Large intestine (tissue), 12 donors: ENCODE data around the gene INCA1. TPM values are rescaled to one million over a fixed set of nuclear protein-coding genes. Genes with fewer than 3 reads are reported as not detected.
A peak's percentile ranks its signal among the peaks of the same experiment; 100 is the strongest.

ENCODE experiments used
- DNase-seq, 2 donors: peaks; one replicate each; pipeline versions ENCODE4 v3.0.0 to v3.0.0-alpha.2; 2013
- H3K27ac ChIP-seq: one replicate; pipeline ENCODE4 v1.5.1; 2013; ENCODE audit warnings: low read length
- H3K27me3 ChIP-seq: 2 replicates; pipeline ENCODE4 v1.6.1; 2013; ENCODE audit warnings: low read length; ENCODE audit not compliant: control insufficient read depth, insufficient read depth
- H3K36me3 ChIP-seq: 2 replicates; pipeline ENCODE4 v1.6.1; 2013; ENCODE audit warnings: low read length; ENCODE audit not compliant: control insufficient read depth, insufficient read depth
- H3K4me1 ChIP-seq: one replicate; pipeline ENCODE4 v1.6.1; 2013; ENCODE audit warnings: low read length; ENCODE audit not compliant: control insufficient read depth, insufficient read depth
- H3K4me3 ChIP-seq: one replicate; pipeline ENCODE4 v1.5.1; 2013; ENCODE audit warnings: low read length
- H3K9me3 ChIP-seq: one replicate; pipeline ENCODE4 v1.6.1; 2013; ENCODE audit warnings: mild to moderate bottlenecking, low read depth, low read length, moderate library complexity; ENCODE audit not compliant: control insufficient read depth
- WGBS: methylation state at CpG from one replicate; pipeline ENCODE4 v1.1.5; 2013; ENCODE audit warnings: low lambda C conversion rate; ENCODE audit not compliant: insufficient coverage; 5-methylcytosine and 5-hydroxymethylcytosine counted together
- long read RNA-seq, 11 donors: transcript quantifications; one replicate each; lab custom pipeline, GENCODE V29; 2026
- polyA plus RNA-seq: library from polyadenylated mRNA; unstranded; fragments of 120-200 nt; gene quantifications from one replicate; pipeline ENCODE4 v1.2.1, GENCODE V29; 2013

Gene INCA1, protein sequence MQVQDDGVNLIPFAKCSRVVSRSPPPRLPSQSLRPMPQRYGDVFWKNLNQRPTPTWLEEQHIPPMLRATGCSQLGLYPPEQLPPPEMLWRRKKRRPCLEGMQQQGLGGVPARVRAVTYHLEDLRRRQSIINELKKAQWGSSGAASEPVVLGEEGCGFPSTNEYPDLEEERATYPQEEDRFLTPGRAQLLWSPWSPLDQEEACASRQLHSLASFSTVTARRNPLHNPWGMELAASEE
- 4.6 TPM for polyA plus RNA-seq
- long read RNA-seq, donor 1, result 0 reads
- long read RNA-seq, donor 2, result 0 reads
- long read RNA-seq, donor 3, result 0 reads
- long read RNA-seq, donor 4, result 0 reads
- long read RNA-seq, donor 5, result 0 reads
- long read RNA-seq, donor 6, result 0 reads
- long read RNA-seq, donor 7, result 0 reads
- long read RNA-seq, donor 8, result 0 reads
- long read RNA-seq, donor 9, result 0 reads
- long read RNA-seq, donor 10, partial matches to known transcripts, result 15 of 15 reads
- long read RNA-seq, donor 10, other reads (novel, unspliced or antisense), result 0 of 15 reads
- long read RNA-seq, donor 11, result 0 reads

DNA sequence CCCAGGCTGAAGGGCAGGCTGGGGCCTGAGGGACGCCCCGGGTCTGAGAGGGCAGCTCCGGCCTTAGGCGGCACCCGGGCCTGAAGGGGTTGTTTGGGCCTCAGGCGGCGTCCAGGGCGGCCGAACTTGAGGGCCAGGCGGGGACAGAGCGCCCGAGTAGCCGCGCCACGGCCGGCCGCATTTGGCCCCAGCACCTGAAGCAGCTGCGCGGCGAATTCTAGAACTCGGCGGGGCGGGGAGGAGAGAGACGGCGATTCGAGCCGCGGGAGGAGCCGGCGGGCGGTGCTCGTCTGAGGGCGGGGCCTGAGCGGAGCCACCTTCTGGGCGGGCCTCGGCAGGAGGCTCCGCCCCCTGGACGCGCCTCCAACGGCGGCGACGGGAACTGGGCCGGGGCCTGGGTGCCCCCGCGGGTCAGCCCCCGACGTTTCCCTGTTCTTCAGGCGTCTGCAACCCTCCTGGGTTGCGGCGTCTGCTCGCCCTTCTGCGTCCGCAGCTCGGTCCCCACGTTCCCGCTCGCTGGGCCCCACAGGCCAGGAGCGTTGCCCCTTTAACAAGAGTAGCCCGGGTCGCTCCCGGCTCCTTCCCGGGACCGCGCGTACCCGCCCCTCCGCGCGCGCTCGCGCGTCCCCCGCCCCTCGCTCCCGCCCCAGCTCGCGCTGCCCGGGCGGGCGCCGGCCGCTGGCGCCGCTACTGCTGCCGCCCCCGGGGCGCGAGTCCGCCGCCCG, at the start of gene INCA1, which contains the start of gene KIF1C:
Gene INCA1 (minus strand): TSS at position 221 of the 725 bp plus-strand sequence. CDS start 3,085 bp downstream, outside the sequence.
Gene KIF1C (plus strand): TSS at position 649 of the 725 bp plus-strand sequence. CDS start 2,297 bp downstream, outside the sequence.
- Histone ChIP-seq H3K27me3 (no peaks in the 10 kb centered on the region), H3K27ac (peak within 1 kb of the TSS; percentile 90), H3K4me1 (peaks cover 16% of the 10 kb centered on the region), H3K4me3 (peak within 1 kb of the TSS; percentile 96), H3K9me3 (no peaks in the 10 kb centered on the region), H3K36me3 (peaks cover 25% of the 10 kb centered on the region)
- no CpG with 5 or more reads among the region's 93 CpGs for WGBS
- peak; percentile 89 to 96 for DNase-seq

DNA sequence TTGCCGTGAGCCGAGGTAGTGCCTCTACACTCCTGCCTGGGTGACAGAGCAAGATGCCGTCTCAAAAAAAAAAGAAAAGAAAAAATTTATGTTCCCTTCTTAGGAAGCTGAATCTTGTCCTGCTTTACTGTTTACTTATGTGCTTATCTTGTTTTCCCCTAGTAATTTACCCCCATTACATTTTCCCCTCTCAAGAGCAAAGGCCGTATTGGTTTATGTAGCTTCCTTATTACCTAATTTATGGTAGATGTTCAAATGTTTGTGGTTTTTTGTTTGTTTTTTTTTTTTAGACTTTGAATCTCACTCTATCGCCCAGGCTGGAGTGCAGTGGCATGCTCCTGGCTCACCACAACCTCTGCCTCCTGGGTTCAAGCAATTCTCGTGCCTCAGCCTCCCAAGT, 48.2 kb upstream of the INCA1 start:
- WGBS, result no CpG with 5 or more reads among the region's 6 CpGs
- H3K27ac ChIP-seq, result peak overlapping the region; percentile 88
- no peaks in the 10 kb centered on the region for H3K36me3 ChIP-seq
- H3K27me3 ChIP-seq, result no peaks in the 10 kb centered on the region
- peak; percentile 56 to 88 for DNase-seq
- no peak overlapping the region for H3K4me3 ChIP-seq
- peaks cover 35% of the 10 kb centered on the region for H3K4me1 ChIP-seq
- H3K9me3 ChIP-seq, result no peaks in the 10 kb centered on the region

DNA sequence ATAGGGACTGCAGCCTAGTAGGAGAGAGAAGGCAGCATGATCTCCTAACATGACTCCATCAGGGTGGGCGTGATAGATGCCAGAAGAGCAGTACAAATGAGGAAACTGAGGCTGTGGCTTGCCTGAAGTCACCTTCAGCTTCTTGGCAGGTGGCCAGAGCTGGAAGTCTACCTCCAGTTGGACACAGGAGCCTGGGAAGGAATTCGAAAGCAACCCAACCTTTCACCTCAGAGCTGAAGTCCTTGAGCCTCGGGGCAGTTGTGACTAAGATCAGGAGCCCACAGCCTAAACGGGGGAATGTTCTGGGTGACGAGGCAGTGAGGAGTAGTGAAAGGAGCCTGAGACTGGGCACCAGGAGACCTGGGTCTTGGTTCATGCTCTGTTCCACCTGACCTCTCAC, 47.3 kb upstream of the INCA1 start:
- no CpG with 5 or more reads among the region's 5 CpGs for WGBS
- Histone ChIP-seq H3K27me3 (no peaks in the 10 kb centered on the region), H3K36me3 (no peaks in the 10 kb centered on the region), H3K27ac (peak overlapping the region; percentile 88), H3K4me1 (peaks cover 33% of the 10 kb centered on the region), H3K9me3 (no peaks in the 10 kb centered on the region), H3K4me3 (no peak overlapping the region)
- peak; percentile 39 to 77 for DNase-seq

DNA sequence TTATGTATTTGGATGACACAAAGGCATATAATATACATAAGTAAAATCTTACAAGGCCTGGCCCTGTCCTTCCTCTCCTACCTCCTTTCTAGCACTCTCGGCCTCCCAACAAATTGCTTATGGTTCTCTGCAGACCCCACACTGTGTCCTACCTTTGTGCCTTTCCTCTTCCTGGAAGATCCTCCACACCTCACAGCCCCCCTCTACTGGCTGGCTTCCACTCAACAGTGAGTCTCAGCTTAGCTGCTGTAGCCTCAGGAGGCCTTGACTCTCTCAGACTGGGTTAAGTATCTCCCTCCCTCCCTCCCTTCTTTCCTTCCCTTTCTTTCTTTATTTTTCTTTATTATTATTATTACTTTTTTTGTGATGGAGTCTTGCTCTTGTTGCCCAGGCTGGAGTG, 46.2 kb upstream of the INCA1 start:
- WGBS, result no CpG with 5 or more reads among the region's 1 CpG
- no peak overlapping the region for H3K27ac ChIP-seq
- no peak overlapping the region for H3K4me3 ChIP-seq

DNA sequence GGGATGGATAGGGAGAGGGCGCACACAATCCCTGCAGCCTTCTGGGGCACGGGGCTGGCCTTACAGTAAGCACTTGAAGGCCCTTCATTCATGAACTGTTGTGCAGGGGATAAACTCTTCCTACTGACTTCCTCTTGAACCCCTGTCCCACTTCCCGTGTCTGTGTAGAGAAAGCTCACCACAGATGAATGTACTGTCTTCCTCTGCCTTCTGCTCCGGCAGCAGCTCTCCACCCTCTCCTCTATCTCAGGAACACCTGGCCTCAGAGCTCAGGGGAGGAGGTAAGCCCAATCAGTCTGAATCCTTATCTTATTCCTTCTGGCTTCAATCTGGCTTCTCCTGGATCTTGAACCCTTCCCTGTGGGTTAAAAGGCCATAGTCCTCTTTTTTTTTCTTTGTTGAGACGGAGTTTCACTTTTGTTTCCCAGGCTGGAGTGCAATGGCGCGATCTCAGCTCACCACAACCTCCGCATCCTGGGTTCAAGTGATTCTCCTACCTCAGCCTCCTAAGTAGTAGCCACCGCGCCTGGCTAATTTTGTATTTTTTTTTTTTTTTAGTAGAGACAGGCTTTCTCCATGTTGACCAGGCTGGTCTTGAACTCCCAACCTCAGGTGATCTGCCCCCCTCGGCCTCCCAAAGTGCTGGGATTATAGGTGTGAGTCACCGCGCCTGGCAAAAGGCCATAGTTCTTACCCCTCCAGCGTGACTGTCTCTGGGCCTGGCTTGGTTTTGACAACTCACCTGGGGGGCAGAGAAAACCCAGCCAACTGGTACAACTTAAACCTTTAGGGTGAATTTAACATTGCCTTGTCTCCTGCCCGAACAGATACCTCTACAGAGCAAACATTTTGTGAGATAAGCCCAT, 45.1 kb upstream of the INCA1 start:
- Histone ChIP-seq H3K4me3 (no peak overlapping the region), H3K27ac (peak overlapping the region; percentile 57), H3K36me3 (no peaks in the 10 kb centered on the region), H3K9me3 (no peaks in the 10 kb centered on the region), H3K4me1 (peaks cover 32% of the 10 kb centered on the region), H3K27me3 (no peaks in the 10 kb centered on the region)
- DNase-seq, result peak; percentile 76 to 94
- no CpG with 5 or more reads among the region's 15 CpGs for WGBS

More for the DNA sequence above, 46.2 kb upstream of the INCA1 start:
- H3K27me3 ChIP-seq, result no peaks in the 10 kb centered on the region
- no peak for DNase-seq
- H3K9me3 ChIP-seq, result no peaks in the 10 kb centered on the region
- peaks cover 32% of the 10 kb centered on the region for H3K4me1 ChIP-seq
- no peaks in the 10 kb centered on the region for H3K36me3 ChIP-seq

DNA sequence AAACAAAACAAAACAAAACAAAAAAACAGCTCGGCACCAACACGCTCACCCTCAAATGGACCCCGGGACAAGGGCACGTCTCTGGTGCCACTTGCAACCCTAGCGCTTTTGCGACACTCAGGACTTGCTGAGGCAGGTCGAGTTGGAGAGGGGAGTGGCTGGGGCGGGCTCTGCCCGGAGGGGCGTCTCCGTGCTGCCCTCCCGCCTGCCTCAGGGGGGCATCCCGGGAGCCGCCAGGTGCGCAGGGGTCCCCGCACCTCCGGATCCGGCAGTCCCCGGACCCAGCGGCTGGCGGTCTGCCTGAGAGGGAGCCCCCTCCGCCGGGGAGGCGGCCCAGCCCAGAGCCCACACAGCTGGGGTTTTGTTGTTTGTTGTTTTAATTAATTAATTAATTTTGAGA, 38.0 kb upstream of the INCA1 start, which contains the start of gene SLC52A1:
Gene SLC52A1 (minus strand): TSS at position 112 of the 400 bp plus-strand sequence. CDS start 820 bp downstream, outside the sequence.
- H3K36me3 ChIP-seq, result no peaks in the 10 kb centered on the region
- no peaks in the 10 kb centered on the region for H3K4me1 ChIP-seq
- no peaks in the 10 kb centered on the region for H3K9me3 ChIP-seq
- peak in 1 of 2 donors; percentile 53 for DNase-seq
- peak within 1 kb of the TSS; percentile 41 for H3K4me3 ChIP-seq
- no CpG with 5 or more reads among the region's 24 CpGs for WGBS
- peaks cover 9% of the 10 kb centered on the region for H3K27me3 ChIP-seq
- no peak within 1 kb of the TSS for H3K27ac ChIP-seq

DNA sequence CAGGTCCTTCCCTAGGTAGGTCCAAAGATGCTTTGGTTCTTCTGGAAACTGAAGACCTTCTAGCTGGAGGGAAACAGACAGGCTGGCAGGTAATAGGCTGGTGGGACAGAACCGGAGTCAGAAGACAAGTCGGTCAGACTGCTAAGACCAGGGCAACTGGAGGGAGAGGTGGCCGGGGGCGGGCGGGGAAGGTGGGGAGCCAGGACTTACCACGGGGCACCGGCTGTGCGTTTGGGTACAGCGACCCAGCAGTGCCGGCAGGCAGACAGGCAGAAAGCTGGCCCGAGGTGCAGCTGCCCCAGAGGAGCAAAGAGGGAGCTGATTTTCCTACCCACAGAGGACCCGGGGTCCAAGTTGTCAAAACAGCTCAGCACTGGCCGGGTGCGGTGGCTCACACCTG, 37.3 kb upstream of the INCA1 start:
- H3K4me3 ChIP-seq, result no peak overlapping the region
- no CpG with 5 or more reads among the region's 14 CpGs for WGBS
- H3K36me3 ChIP-seq, result no peaks in the 10 kb centered on the region
- H3K27ac ChIP-seq, result no peak overlapping the region
- H3K4me1 ChIP-seq, result no peaks in the 10 kb centered on the region
- H3K27me3 ChIP-seq, result peaks cover 9% of the 10 kb centered on the region
- DNase-seq, result no peak
- no peaks in the 10 kb centered on the region for H3K9me3 ChIP-seq

DNA sequence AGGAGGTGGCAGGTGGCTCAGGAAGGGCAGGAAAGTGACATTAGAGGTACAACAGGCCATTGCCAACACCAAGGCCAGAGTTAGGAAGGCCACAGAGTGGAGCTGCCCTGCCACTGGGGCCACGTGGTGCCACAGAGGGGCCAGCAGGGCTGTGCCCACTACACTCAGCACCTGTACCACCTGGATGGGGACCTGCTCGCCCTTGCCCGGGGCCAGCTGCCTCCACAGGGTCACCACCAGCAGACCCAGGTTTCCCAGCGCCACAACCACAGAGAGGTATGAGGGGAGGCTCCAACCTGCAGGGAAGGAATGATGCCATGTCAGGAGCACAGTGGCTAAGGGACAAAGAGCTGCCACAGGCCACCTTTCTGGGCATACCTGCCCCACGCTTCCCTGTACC, 36.7 kb upstream of the INCA1 start:
- no peak overlapping the region for H3K27ac ChIP-seq

DNA sequence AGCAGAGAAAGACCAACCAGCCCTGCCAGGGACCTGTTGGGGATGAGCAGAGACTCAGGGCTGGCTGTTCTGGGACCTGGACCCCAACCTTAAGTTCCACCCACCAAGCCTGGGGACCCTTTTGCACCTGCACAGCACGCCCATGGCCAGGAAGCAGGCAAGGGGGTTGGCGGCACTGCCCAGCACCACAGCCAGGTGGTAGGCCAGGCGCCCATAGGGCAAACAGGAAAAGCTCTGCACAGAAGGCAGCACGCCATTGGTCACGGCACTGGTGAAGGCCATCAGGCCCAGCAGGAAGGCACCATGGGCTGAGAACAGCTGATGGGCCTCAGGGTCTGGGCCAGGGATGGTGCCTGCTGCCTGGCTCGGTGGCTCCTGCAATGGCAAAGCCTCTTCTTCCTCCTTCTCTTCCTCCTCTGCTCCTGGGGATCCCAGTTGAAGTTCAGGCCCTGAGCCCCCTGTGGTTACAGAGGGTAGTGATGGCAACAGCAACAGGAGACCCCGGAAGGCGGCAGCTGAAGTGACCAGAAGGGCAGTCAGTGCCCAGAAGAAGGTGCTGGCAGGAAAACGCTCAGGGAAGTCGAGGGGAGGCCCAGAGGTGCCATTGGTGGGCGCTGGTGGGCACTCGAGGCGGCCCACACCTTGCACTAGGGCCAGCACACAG, 36.2 kb upstream of the INCA1 start:
- Histone ChIP-seq H3K27ac (no peak overlapping the region), H3K36me3 (no peaks in the 10 kb centered on the region), H3K4me1 (no peaks in the 10 kb centered on the region), H3K27me3 (peaks cover 9% of the 10 kb centered on the region), H3K4me3 (no peak overlapping the region), H3K9me3 (no peaks in the 10 kb centered on the region)
- no CpG with 5 or more reads among the region's 13 CpGs for WGBS
- DNase-seq, result no peak

More for the DNA sequence above, 36.7 kb upstream of the INCA1 start:
- Histone ChIP-seq H3K36me3 (no peaks in the 10 kb centered on the region), H3K9me3 (no peaks in the 10 kb centered on the region), H3K27me3 (peaks cover 9% of the 10 kb centered on the region), H3K4me1 (no peaks in the 10 kb centered on the region), H3K4me3 (no peak overlapping the region)
- no peak for DNase-seq
- WGBS, result no CpG with 5 or more reads among the region's 5 CpGs
